Gastrocnemius medialis (tissue), 4 donors: ENCODE measurements around the gene TMEM74B.

Experiments used
- POLR2A ChIP-seq, 2 donors: fragments of 450-650 bp; IDR thresholded peaks; one replicate each; pipeline ENCODE4 v1.6.1; 2017; ENCODE audit warnings: antibody characterized with exemption in 2 of 2, mild to moderate bottlenecking in 2 of 2, moderate library complexity in 2 of 2
- TF ChIP-seq, protein P1 (sequence below), 5 experiments: fragments of 450-650 bp in 3 of 5; fragments of 200-600 bp in 2 of 5; sonication (generic) in 2 of 5; IDR thresholded peaks in 4 of 5; conservative IDR thresholded peaks in 1 of 5; 1 replicate in 4 of 5; 2 replicates in 1 of 5; pipeline ENCODE4 v1.5.1; 2016 to 2019; ENCODE audit warnings: antibody characterized with exemption in 5 of 5, mild to moderate bottlenecking in 3 of 5, moderate library complexity in 3 of 5

DNA sequence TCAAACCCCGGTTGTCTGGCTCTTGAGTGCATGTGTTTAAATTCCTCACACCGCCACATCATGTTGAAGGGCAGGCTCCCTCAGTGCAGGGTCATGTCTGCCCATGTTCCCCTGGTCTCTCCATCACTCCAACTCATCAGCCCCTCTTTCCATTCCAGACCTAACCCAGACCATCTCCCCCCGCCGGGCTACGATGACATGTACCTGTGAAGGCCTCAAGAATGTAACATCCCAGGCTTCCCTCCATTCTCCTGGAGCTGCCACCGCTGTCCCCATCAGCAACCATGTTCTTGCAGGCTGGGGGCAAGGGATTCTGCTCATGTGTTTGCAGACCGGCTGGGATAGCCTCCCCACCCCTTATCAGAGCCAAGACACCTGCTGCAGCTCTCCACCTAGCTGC, 19.9 kb downstream of the TMEM74B start:
- no peak for TF ChIP-seq POLR2A (IDR thresholded peaks at IDR 0.05)
- TF ChIP-seq, protein P1, sequence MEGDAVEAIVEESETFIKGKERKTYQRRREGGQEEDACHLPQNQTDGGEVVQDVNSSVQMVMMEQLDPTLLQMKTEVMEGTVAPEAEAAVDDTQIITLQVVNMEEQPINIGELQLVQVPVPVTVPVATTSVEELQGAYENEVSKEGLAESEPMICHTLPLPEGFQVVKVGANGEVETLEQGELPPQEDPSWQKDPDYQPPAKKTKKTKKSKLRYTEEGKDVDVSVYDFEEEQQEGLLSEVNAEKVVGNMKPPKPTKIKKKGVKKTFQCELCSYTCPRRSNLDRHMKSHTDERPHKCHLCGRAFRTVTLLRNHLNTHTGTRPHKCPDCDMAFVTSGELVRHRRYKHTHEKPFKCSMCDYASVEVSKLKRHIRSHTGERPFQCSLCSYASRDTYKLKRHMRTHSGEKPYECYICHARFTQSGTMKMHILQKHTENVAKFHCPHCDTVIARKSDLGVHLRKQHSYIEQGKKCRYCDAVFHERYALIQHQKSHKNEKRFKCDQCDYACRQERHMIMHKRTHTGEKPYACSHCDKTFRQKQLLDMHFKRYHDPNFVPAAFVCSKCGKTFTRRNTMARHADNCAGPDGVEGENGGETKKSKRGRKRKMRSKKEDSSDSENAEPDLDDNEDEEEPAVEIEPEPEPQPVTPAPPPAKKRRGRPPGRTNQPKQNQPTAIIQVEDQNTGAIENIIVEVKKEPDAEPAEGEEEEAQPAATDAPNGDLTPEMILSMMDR (IDR thresholded peaks at IDR 0.05 in 4 of 5, conservative IDR thresholded peaks at IDR 0.05 in 1 of 5) = no peak
